Naive thymus-derived CD4-positive, alpha-beta T cell (primary cell): ENCODE results near the gene SLC30A2. TPM values are rescaled to one million over a fixed set of nuclear protein-coding genes. Genes with fewer than 3 reads are reported as not detected.

Source experiments
- ATAC-seq: fragments of 150-1000 bp; cut with Tn5 transposase; 2 replicates; pipeline ENCODE4 v1.10.0; 2021; ENCODE audit warnings: mild to moderate bottlenecking, moderate library complexity
- CTCF ChIA-PET: fragments of 350-600 bp; sonication (Branson Sonifier 250); formaldehyde crosslinking; loops from one replicate; lab custom pipeline; 2021; ENCODE audit warnings: antibody characterized with exemption; lab: Charles Lee
- POLR2A ChIA-PET: fragments of 350-600 bp; sonication (Branson Sonifier 250); formaldehyde crosslinking; loops from one replicate; lab custom pipeline; 2021; ENCODE audit warnings: antibody characterized with exemption, inconsistent platforms; lab: Charles Lee
- DNase-seq, 9 donors: peaks; one replicate each; pipeline versions ENCODE4 v3.0.0 to v3.0.0-alpha.2; 2020 to 2022; ENCODE audit warnings: mixed read lengths in 1 of 9
- H3K27ac ChIP-seq: one replicate; pipeline ENCODE4 v1.7.0; 2013; ENCODE audit warnings: mild to moderate bottlenecking, low read depth, low read length, moderate library complexity
- H3K27me3 ChIP-seq, 2 donors: one replicate each; pipeline ENCODE4 v1.7.0; 2013; ENCODE audit warnings: low read length in 2 of 2, mild to moderate bottlenecking in 2 of 2, moderate library complexity in 2 of 2; ENCODE audit not compliant: control insufficient read depth in 2 of 2, insufficient read depth in 2 of 2
- H3K36me3 ChIP-seq, 3 experiments: 1 replicate in 2 of 3; 2 replicates in 1 of 3; pipeline ENCODE4 v1.7.0; 2013; ENCODE audit warnings: low read length in 3 of 3, mild to moderate bottlenecking in 3 of 3, moderate library complexity in 1 of 3; ENCODE audit not compliant: insufficient read depth in 3 of 3, control insufficient read depth in 2 of 3
- H3K4me1 ChIP-seq, 2 donors: one replicate each; pipeline ENCODE4 v1.7.0; 2013; ENCODE audit warnings: low read length in 2 of 2, mild to moderate bottlenecking in 2 of 2, moderate library complexity in 1 of 2; ENCODE audit not compliant: control insufficient read depth in 2 of 2, insufficient read depth in 2 of 2
- H3K4me3 ChIP-seq: 2 replicates; pipeline ENCODE4 v1.7.0; 2013; ENCODE audit warnings: mild to moderate bottlenecking, low read length
- H3K9me3 ChIP-seq, 3 experiments: 1 replicate in 2 of 3; 2 replicates in 1 of 3; pipeline ENCODE4 v1.7.0; 2013; ENCODE audit warnings: low read length in 3 of 3; ENCODE audit not compliant: control insufficient read depth in 2 of 3
- H3K27ac Mint-ChIP-seq, 9 donors: one replicate each; pipeline ENCODE4 v1.8.0; 2020 to 2022; ENCODE audit warnings: mixed read lengths in 9 of 9, mild to moderate bottlenecking in 8 of 9, moderate library complexity in 5 of 9, inconsistent platforms in 2 of 9
- H3K27me3 Mint-ChIP-seq, 5 donors: one replicate each; pipeline ENCODE4 v1.8.0; 2021 to 2022; ENCODE audit warnings: mixed read lengths in 5 of 5, mild to moderate bottlenecking in 1 of 5
- H3K36me3 Mint-ChIP-seq, 5 donors: one replicate each; pipeline ENCODE4 v1.8.0; 2020 to 2022; ENCODE audit warnings: mixed read lengths in 5 of 5, mild to moderate bottlenecking in 3 of 5, inconsistent platforms in 1 of 5
- H3K4me1 Mint-ChIP-seq, 7 donors: one replicate each; pipeline ENCODE4 v1.8.0; 2020 to 2022; ENCODE audit warnings: mixed read lengths in 7 of 7, mild to moderate bottlenecking in 3 of 7, inconsistent platforms in 1 of 7
- H3K4me3 Mint-ChIP-seq, 10 donors: one replicate each; pipeline ENCODE4 v1.8.0; 2020 to 2022; ENCODE audit warnings: mild to moderate bottlenecking in 10 of 10, mixed read lengths in 10 of 10, moderate library complexity in 6 of 10, inconsistent platforms in 2 of 10
- H3K9me3 Mint-ChIP-seq, 11 donors: one replicate each; pipeline ENCODE4 v1.8.0; 2020 to 2022; ENCODE audit warnings: mixed read lengths in 11 of 11, mild to moderate bottlenecking in 4 of 11, inconsistent platforms in 1 of 11, moderate library complexity in 1 of 11
- intact Hi-C, 2 donors: fragments of 100-400 bp; cut with micrococcal nuclease; formaldehyde crosslinking; loops; one replicate each; pipeline ENCODE4 v1.15.1; 2023
- polyA plus RNA-seq, 2 donors: library from polyadenylated mRNA; unstranded; fragments of 300-500 nt; fragmentation: Illumina TruSeq; gene quantifications; one replicate each; pipeline ENCODE4 v1.2.3, GENCODE V29; 2021
- total RNA-seq, 6 experiments: library from RNA in 5 of 6; stranded (reverse) in 5 of 6; gene quantifications; 1 replicate in 5 of 6; 2 replicates in 1 of 6; pipeline ENCODE4 v1.2.3 and lab custom pipeline; 2021 to 2026

Gene SLC30A2
- total and polyA plus RNA-seq, 7 experiments from 2014 or later, result not detected

DNA sequence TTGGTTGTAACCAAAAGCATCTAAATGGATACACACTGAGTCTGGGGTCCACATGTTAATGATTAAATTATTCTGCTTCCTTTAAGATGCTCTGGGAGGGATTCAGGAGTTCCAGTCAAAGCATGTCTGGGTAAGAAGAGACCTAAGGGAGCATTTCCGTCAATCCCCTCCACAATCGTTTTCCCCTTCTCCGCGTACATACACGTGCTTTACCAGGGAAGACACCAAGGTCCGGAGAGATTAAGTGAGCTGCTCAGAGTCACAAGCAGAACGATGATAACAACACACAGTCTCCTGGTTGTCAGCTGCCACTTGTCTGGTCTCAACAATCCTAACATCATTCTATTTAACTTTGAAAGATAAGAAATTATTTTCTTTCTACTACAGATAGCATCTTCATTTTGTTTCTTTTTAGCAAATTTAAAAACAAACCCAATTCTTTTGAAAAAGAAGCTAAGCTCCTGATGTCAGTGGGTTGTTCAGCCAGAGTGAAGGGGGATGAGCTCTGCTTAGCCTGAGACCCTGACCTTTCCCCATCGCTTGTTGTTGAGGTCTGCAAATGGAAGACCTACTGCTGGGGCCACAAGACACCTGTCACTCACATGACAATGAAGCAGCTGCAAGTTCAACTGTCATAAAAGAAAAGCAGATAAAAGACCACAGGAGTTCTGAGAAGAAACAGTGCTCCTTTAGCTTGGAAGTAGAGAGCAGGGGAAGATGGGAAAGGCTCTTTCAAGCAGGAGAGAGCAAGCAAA, 52.5 kb downstream of the SLC30A2 start:
- H3K9me3 Mint-ChIP-seq, result peaks cover 0 to 3% (median 0%) of the 10 kb centered on the region in 11 donors
- peak overlapping the region; percentile 16 for H3K27ac ChIP-seq

DNA sequence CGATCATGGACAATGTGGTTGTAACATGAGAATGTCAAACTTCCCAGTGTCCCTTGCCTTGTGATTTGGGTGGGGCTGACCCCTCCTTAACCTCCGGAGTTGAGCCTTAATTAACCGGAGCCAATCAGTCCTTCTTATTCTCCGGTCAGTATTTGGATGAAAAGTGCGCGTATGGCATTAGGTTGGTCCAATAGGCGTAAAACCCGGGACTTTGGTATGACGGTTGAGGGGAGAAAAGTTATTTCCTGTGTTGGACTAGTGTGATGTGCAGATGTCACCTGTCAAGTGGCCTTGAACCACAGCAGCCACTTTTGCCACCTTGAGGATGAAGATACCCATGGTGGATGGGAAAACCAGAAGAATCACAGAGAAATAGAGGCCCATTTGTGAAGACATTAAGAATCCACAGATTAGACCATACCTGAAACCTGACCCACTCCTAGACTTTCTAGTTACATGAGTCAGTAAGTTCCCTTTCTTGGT, 53.2 kb downstream of the SLC30A2 start:
- H3K4me3 Mint-ChIP-seq, result peak overlapping the region in 4 of 10 donors; percentile 47 to 69 (median 60)
- Histone ChIP-seq H3K4me1 (peaks cover 40 to 49% of the 10 kb centered on the region in 2 donors), H3K9me3 (no peaks in the 10 kb centered on the region), H3K36me3 (no peaks in the 10 kb centered on the region), H3K27me3 (no peaks in the 10 kb centered on the region), H3K4me3 (no peak overlapping the region), H3K27ac (no peak overlapping the region)
- POLR2A ChIA-PET, result interaction anchor here (0.6 to 12.3 kb wide), 4 partner anchors 24 to 99 kb away, joined by 3 to 173 read pairs (median 22); no protein-coding TSS in a partner anchor
- ATAC-seq (no peak), DNase-seq (no peak)
- peak overlapping the region in 8 of 9 donors; percentile 2 to 94 (median 80) for H3K27ac Mint-ChIP-seq
- H3K9me3 Mint-ChIP-seq, result no peaks in the 10 kb centered on the region
- CTCF ChIA-PET, result interaction anchor here (0.7 to 13.0 kb wide), 3 partner anchors 22 to 95 kb away, joined by 3 to 361 read pairs (median 3); partner anchors contain the start of gene STMN1
- no peaks in the 10 kb centered on the region for H3K27me3 Mint-ChIP-seq
- peaks cover 46 to 90% (median 81%) of the 10 kb centered on the region in 7 donors for H3K4me1 Mint-ChIP-seq
- H3K36me3 Mint-ChIP-seq, result peaks cover 4 to 13% (median 10%) of the 10 kb centered on the region in 5 donors
- intact Hi-C loops, result loop anchor here in 1 of 2 donors (10.0 kb wide), 1 partner anchor 558 kb away; the partner anchor contains the start of gene MACO1

More for the DNA sequence above, 52.5 kb downstream of the SLC30A2 start:
- peaks cover 40 to 51% of the 10 kb centered on the region in 2 donors for H3K4me1 ChIP-seq
- no peaks in the 10 kb centered on the region for H3K27me3 ChIP-seq
- H3K36me3 ChIP-seq, result no peaks in the 10 kb centered on the region
- Mint-ChIP-seq H3K27me3 (no peaks in the 10 kb centered on the region), H3K4me3 (peak overlapping the region in 6 of 10 donors; percentile 37 to 67 (median 50)), H3K36me3 (peaks cover 4 to 7% (median 5%) of the 10 kb centered on the region in 5 donors), H3K4me1 (peaks cover 42 to 88% (median 77%) of the 10 kb centered on the region in 7 donors), H3K27ac (peak overlapping the region in 8 of 9 donors; percentile 70 to 94 (median 86))
- no peak for ATAC-seq
- POLR2A ChIA-PET, result interaction anchor here (0.6 to 12.3 kb wide), 5 partner anchors 17 to 100 kb away, joined by 3 to 226 read pairs (median 3); partner anchors contain the start of gene STMN1
- no peak for DNase-seq
- H3K4me3 ChIP-seq, result no peak overlapping the region
- CTCF ChIA-PET, result interaction anchor here (0.6 to 13.0 kb wide), 4 partner anchors 11 to 95 kb away, joined by 3 to 361 read pairs (median 3); partner anchors contain the start of gene STMN1
- no peaks in the 10 kb centered on the region for H3K9me3 ChIP-seq
- intact Hi-C loops, result loop anchor here in 1 of 2 donors (10.0 kb wide), 1 partner anchor 559 kb away; the partner anchor contains the start of gene MACO1

DNA sequence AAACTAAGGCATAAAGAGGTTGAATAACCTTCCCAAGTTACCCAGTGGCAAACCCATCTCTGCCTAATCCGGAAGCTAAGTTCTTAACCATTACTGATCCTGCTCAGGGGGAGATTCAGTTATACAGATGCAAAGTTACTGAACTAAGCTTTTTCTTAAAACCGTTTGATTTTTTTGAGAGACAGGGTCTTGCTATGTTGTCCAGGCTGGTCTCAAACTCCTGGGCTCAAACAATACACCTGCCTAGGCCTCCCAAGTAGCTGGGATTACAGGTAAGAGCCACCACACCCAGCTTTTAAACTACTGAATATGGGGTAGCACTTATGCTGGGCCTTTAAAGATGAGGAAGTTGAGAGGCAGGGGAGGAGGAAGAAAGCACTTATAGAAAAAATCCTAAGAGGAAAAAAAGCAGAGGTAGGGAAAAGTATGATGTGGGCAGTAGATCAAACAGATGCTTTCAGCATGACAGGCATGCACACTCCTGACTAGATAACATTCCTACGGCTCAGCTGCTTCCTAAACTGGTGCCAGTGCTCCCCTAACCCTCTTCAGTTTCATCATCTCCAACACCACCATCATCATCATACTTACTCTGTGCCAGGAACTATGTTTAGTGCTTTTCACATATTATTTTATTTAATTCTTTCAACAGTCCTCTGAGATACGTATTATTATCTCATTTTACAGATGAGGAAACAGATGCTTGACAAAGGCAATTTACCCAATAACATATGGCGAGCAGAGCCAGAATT, 53.8 kb downstream of the SLC30A2 start:
- Histone ChIP-seq H3K27ac (no peak overlapping the region), H3K4me1 (peaks cover 43 to 44% of the 10 kb centered on the region in 2 donors), H3K27me3 (no peaks in the 10 kb centered on the region), H3K9me3 (no peaks in the 10 kb centered on the region), H3K4me3 (no peak overlapping the region), H3K36me3 (no peaks in the 10 kb centered on the region)
- ChIA-PET CTCF (interaction anchor here (0.8 to 1.2 kb wide), 3 partner anchors 21 to 97 kb away, joined by 3 to 5 read pairs (median 3); no protein-coding TSS in a partner anchor), POLR2A (interaction anchor here (0.6 to 12.3 kb wide), 5 partner anchors 23 to 97 kb away, joined by 3 to 173 read pairs (median 15); no protein-coding TSS in a partner anchor)
- H3K27me3 Mint-ChIP-seq, result no peaks in the 10 kb centered on the region
- H3K9me3 Mint-ChIP-seq, result no peaks in the 10 kb centered on the region
- H3K4me1 Mint-ChIP-seq, result peaks cover 44 to 89% (median 83%) of the 10 kb centered on the region in 7 donors
- intact Hi-C loops, result loop anchor here in 1 of 2 donors (10.0 kb wide), 1 partner anchor 557 kb away; the partner anchor contains the start of gene MACO1
- H3K4me3 Mint-ChIP-seq, result peak overlapping the region in 9 of 10 donors; percentile 37 to 69 (median 51)
- H3K36me3 Mint-ChIP-seq, result peaks cover 7 to 17% (median 12%) of the 10 kb centered on the region in 5 donors
- peak overlapping the region in 8 of 9 donors; percentile 43 to 94 (median 74) for H3K27ac Mint-ChIP-seq
- ATAC-seq (no peak), DNase-seq (no peak)

DNA sequence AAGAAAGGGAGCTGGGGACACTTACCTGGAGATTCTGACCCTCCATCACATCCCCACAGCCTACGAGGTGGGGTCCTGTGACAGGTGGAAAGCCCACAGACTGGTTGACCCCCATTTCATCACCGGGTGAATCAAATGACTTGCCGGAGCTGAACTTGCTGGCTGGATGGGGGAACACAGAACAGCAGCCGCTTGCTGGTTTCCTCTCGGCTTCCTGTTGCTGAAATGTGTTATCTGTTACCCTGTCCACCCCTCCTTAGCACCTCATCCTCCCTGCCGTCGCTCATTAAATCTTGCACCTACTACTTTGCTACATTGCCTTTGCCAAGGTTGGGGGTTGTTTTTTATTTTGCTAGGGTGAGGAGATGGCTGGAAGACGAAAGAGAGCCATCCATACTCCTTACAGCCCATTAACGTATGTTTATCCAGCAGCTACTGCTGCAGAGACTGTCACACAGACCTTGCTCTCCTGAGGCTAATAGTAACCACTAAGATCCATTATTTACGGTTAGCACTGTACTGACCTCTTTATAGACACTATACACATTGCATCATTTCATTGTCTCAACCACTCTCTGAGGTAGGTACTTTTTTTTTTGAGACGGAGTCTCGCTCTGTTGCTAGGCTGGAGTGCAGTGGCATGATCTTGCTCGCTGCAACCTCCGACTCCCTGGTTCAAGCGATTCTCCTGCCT, 55.1 kb downstream of the SLC30A2 start:
- ChIA-PET POLR2A (interaction anchor here (0.7 to 12.3 kb wide), 13 partner anchors 8 to 171 kb away, joined by 3 to 173 read pairs (median 4); partner anchors contain the start of gene MTFR1L), CTCF (interaction anchor here (0.7 to 5.0 kb wide), 4 partner anchors 23 to 168 kb away, joined by 3 to 38 read pairs (median 6); no protein-coding TSS in a partner anchor)
- intact Hi-C loops, result loop anchor here (1.0 to 10.0 kb wide), 3 partner anchors 7 to 556 kb away; partner anchors contain the start of genes MACO1 (in 1 of the 2) and PAFAH2 (in 1 of the 2)
- DNase-seq (peak in 8 of 9 donors; percentile 31 to 59 (median 56)), ATAC-seq (peak; percentile 93)
- Mint-ChIP-seq H3K4me3 (peak overlapping the region; percentile 82 to 97 (median 90)), H3K27ac (peak overlapping the region; percentile 81 to 94 (median 91)), H3K9me3 (no peaks in the 10 kb centered on the region), H3K27me3 (no peaks in the 10 kb centered on the region), H3K4me1 (peaks cover 42 to 89% (median 84%) of the 10 kb centered on the region in 7 donors), H3K36me3 (peaks cover 12 to 23% (median 18%) of the 10 kb centered on the region in 5 donors)
- Histone ChIP-seq H3K4me1 (peaks cover 36 to 37% of the 10 kb centered on the region in 2 donors), H3K27me3 (no peaks in the 10 kb centered on the region), H3K4me3 (peak overlapping the region; percentile 63), H3K27ac (peak overlapping the region; percentile 86), H3K9me3 (no peaks in the 10 kb centered on the region), H3K36me3 (no peaks in the 10 kb centered on the region)

DNA sequence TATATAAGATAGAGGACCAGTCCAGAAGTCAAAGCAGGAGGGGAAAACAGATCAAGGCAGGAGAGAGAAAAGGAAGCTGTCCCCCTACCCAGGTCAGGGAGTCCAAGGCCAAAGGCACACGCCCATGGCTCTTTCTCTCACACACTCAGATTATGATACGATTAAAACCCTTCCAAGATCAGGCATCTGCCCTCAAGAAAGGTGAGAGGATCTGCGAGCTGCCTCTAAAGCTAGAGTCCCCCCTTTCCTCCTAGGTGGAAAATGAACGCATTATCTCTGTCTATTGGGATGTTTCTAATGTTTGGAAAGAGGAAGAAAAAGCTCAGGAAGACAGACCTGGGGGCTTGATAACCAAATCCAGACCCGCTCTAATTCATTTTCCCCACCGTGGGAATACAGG, 55.7 kb downstream of the SLC30A2 start:
- H3K4me1 ChIP-seq, result peaks cover 36 to 40% of the 10 kb centered on the region in 2 donors
- ATAC-seq (no peak), DNase-seq (peak in 1 of 9 donors; percentile 16)

More for the DNA sequence above, 55.7 kb downstream of the SLC30A2 start:
- POLR2A ChIA-PET, result interaction anchor here (0.7 to 12.3 kb wide), 13 partner anchors 9 to 171 kb away, joined by 3 to 173 read pairs (median 4); partner anchors contain the start of gene MTFR1L
- peak overlapping the region; percentile 63 for H3K4me3 ChIP-seq
- H3K27me3 ChIP-seq, result no peaks in the 10 kb centered on the region
- Mint-ChIP-seq H3K9me3 (no peaks in the 10 kb centered on the region), H3K27ac (peak overlapping the region; percentile 81 to 94 (median 91)), H3K4me3 (peak overlapping the region; percentile 82 to 97 (median 90)), H3K27me3 (no peaks in the 10 kb centered on the region), H3K4me1 (peaks cover 44 to 89% (median 84%) of the 10 kb centered on the region in 7 donors), H3K36me3 (peaks cover 16 to 29% (median 23%) of the 10 kb centered on the region in 5 donors)
- H3K27ac ChIP-seq, result peak overlapping the region; percentile 86
- CTCF ChIA-PET, result interaction anchor here (0.6 to 5.0 kb wide), 5 partner anchors 22 to 687 kb away, joined by 3 to 38 read pairs (median 4); no protein-coding TSS in a partner anchor
- no peaks in the 10 kb centered on the region for H3K9me3 ChIP-seq
- no peaks in the 10 kb centered on the region for H3K36me3 ChIP-seq
- intact Hi-C loops, result loop anchor here (1.0 to 10.0 kb wide), 3 partner anchors 8 to 555 kb away; partner anchors contain the start of genes MACO1 (in 1 of the 2) and PAFAH2 (in 1 of the 2)
